HG02973 (cell line): ENCODE results near the gene F8.

ENCODE experiments used
- ATAC-seq: cut with Tn5 transposase; IDR thresholded peaks from one replicate; pipeline ENCODE4 v1.9.1; 2021; ENCODE audit warnings: moderate library complexity; ENCODE audit not compliant: unreplicated experiment

The F8 gene

DNA sequence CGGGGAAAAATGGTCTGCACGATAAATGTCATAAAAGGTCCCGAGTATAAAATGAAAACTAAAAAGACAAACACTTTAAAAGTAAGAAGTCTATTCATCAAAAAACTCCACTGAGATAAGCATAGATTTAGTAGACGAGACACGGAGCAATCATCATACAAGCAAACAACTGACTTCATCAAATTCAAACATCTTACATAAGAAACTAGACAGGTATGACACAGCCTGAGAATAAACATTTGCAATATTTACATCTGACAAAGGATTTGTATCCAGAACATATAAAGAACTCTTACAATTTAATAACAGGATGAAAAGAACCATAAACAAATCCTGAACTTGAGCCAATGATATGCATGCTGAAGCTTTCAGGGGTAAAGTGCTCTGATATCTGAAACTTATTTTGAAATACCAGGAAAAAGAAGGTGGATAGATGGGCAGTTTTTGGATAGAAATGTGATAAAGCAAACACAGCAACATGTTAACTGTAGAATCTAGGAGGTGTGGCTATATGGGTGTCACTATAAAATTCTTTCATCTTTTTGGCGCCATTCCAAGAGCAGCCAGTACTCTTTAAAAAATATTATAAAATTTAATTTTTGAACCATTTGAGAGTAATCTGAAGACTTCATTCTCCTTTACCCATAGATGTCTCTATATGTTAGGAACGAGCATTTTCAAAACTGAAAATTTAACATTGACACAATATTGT is 229.3 kb downstream of the F8 start:
- ATAC-seq: no peak

DNA sequence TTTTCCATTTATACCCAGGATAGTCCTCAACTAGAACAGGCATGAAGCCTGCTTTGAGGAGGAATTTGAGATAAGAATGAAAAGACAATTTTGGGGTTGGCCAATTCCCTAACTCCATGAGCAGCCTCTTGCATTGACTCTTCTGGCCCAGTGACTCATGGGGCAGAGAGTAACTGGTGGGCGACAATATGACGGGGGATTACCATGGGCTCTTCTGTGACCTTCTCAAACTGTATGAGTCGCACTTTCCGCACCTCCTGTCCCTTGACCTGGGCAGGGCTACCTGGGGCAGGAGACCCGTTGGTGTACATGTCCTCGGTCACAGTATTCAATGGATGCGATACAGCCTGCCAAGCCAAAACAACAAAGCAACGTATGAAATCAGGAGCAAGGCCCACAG is 230.6 kb downstream of the F8 start:
- no peak for ATAC-seq

DNA sequence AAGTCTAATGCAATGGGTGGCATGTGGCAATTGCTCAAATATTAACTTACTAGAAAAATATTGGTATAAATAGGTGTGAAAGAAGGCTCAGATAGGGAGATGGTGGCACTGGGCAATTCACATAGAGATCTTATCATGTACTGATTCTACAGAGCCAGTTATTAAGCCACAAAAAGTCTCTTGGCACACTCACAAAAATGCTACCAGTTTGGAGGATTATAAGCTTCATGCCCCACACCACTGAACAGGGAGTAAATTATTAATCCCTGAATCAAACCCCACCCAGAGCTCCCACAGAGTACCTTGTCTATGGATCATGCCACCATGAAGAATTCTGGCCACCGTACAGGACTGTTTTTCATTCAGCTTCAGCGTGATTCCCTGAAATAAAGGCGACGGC is 231.1 kb downstream of the F8 start:
- ATAC-seq: no peak
